ENCODE results near the gene RXRA.

Gene RXRA

DNA sequence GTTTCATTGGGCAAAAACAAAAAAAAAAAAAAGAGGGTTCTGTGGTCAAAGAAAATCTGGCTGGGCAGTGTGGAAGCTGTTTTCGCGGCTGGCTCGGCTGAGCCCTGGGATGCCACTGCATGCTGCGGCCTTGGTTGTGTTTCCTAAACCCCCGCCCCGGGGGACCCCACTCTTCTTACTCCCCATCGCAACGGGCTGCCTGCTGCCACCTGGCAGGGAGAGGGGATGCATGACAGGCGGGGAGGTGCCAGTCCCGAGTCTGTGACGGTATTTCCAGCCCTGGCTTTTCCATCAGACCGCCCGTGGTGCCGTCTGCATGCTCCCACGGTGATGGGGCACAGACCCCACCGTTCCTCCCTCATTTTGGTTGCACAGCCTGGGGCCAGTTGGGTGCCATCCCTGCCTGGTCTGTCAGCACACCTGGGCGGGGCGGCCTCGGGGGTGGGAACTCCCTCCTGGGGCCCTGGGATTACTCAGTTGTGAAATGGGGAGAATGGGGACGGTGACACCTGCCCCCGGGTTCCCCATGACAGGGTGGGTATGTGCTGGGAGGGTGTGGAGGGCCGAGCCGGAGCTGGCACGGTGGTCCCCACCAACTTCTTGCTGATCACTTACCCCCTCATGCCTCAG is 101.0 kb downstream of the RXRA start:
- no peaks in the 10 kb centered on the region for H3K36me3 ChIP-seq (ENCODE audit: low read length)

GRCh38 chr9:134428559-134428958 is 102.3 kb downstream of the RXRA start:
- Histone ChIP-seq H3K27me3 (ENCODE audit: low read length) (no peaks in the 10 kb centered on the region), H4K20me1 (ENCODE audit: low read depth, low read length) (no peaks in the 10 kb centered on the region), H3K9me2 (replicated peaks; ENCODE audit: insufficient read depth, low read length) (no peaks in the 10 kb centered on the region), H3K9ac (ENCODE audit: low read length) (no peak overlapping the region), H3K79me2 (ENCODE audit: insufficient read depth, low read length) (no peaks in the 10 kb centered on the region), H3K9me3 (ENCODE audit: insufficient read depth, low read length) (no peaks in the 10 kb centered on the region), H3K4me3 (ENCODE audit: insufficient read depth, low read length, poor library complexity, severe bottlenecking) (no peak overlapping the region), H3K27ac (ENCODE audit: low read depth, low read length) (no peak overlapping the region), H2AFZ (ENCODE audit: low read depth, low read length, severe bottlenecking) (no peak overlapping the region), H3K4me2 (ENCODE audit: low read depth, low read length, poor library complexity, severe bottlenecking) (no peak overlapping the region), H3K36me3 (ENCODE audit: low read length) (no peaks in the 10 kb centered on the region), H3F3A (ENCODE audit: insufficient read depth) (no peaks in the 10 kb centered on the region)
- TF ChIP-seq EZH2phosphoT487 (conservative IDR thresholded peaks at IDR 0.05; ENCODE audit: low read length), result no peak
- TF ChIP-seq, protein P1, sequence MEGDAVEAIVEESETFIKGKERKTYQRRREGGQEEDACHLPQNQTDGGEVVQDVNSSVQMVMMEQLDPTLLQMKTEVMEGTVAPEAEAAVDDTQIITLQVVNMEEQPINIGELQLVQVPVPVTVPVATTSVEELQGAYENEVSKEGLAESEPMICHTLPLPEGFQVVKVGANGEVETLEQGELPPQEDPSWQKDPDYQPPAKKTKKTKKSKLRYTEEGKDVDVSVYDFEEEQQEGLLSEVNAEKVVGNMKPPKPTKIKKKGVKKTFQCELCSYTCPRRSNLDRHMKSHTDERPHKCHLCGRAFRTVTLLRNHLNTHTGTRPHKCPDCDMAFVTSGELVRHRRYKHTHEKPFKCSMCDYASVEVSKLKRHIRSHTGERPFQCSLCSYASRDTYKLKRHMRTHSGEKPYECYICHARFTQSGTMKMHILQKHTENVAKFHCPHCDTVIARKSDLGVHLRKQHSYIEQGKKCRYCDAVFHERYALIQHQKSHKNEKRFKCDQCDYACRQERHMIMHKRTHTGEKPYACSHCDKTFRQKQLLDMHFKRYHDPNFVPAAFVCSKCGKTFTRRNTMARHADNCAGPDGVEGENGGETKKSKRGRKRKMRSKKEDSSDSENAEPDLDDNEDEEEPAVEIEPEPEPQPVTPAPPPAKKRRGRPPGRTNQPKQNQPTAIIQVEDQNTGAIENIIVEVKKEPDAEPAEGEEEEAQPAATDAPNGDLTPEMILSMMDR (IDR thresholded peaks at IDR 0.05; ENCODE audit: insufficient read depth, low read length, poor library complexity, severe bottlenecking), result no peak

More for the DNA sequence above, 101.0 kb downstream of the RXRA start:
- no peaks in the 10 kb centered on the region for H3K9me3 ChIP-seq (ENCODE audit: insufficient read depth, low read length)
- no peaks in the 10 kb centered on the region for H4K20me1 ChIP-seq (ENCODE audit: low read depth, low read length)
- no peak overlapping the region for H3K4me3 ChIP-seq (ENCODE audit: insufficient read depth, low read length, poor library complexity, severe bottlenecking)
- no peak overlapping the region for H3K27ac ChIP-seq (ENCODE audit: low read depth, low read length)
- no peak overlapping the region for H3K9ac ChIP-seq (ENCODE audit: low read length)
- H3F3A ChIP-seq (ENCODE audit: insufficient read depth), result no peaks in the 10 kb centered on the region
- no peak overlapping the region for H2AFZ ChIP-seq (ENCODE audit: low read depth, low read length, severe bottlenecking)
- no peak for TF ChIP-seq EZH2phosphoT487 (conservative IDR thresholded peaks at IDR 0.05; ENCODE audit: low read length)
- TF ChIP-seq, protein P1 (IDR thresholded peaks at IDR 0.05; ENCODE audit: insufficient read depth, low read length, poor library complexity, severe bottlenecking), result no peak
- H3K79me2 ChIP-seq (ENCODE audit: insufficient read depth, low read length), result no peaks in the 10 kb centered on the region
- H3K9me2 ChIP-seq (replicated peaks; ENCODE audit: insufficient read depth, low read length), result no peaks in the 10 kb centered on the region
- no peak overlapping the region for H3K4me2 ChIP-seq (ENCODE audit: low read depth, low read length, poor library complexity, severe bottlenecking)
- H3K27me3 ChIP-seq (ENCODE audit: low read length), result no peaks in the 10 kb centered on the region

GRCh38 chr9:134429007-134429406 is 102.8 kb downstream of the RXRA start:
- TF ChIP-seq, protein P1 (IDR thresholded peaks at IDR 0.05; ENCODE audit: insufficient read depth, low read length, poor library complexity, severe bottlenecking), result no peak
- no peak for TF ChIP-seq EZH2phosphoT487 (conservative IDR thresholded peaks at IDR 0.05; ENCODE audit: low read length)
- Histone ChIP-seq H4K20me1 (ENCODE audit: low read depth, low read length) (no peaks in the 10 kb centered on the region), H3K4me2 (ENCODE audit: low read depth, low read length, poor library complexity, severe bottlenecking) (no peak overlapping the region), H3F3A (ENCODE audit: insufficient read depth) (no peaks in the 10 kb centered on the region), H2AFZ (ENCODE audit: low read depth, low read length, severe bottlenecking) (no peak overlapping the region), H3K36me3 (ENCODE audit: low read length) (no peaks in the 10 kb centered on the region), H3K27me3 (ENCODE audit: low read length) (no peaks in the 10 kb centered on the region), H3K9me2 (replicated peaks; ENCODE audit: insufficient read depth, low read length) (no peaks in the 10 kb centered on the region), H3K4me3 (ENCODE audit: insufficient read depth, low read length, poor library complexity, severe bottlenecking) (no peak overlapping the region), H3K9me3 (ENCODE audit: insufficient read depth, low read length) (no peaks in the 10 kb centered on the region), H3K79me2 (ENCODE audit: insufficient read depth, low read length) (no peaks in the 10 kb centered on the region), H3K27ac (ENCODE audit: low read depth, low read length) (no peak overlapping the region), H3K9ac (ENCODE audit: low read length) (no peak overlapping the region)

Measured in SU-DHL-6 (cell line).